Hepatocyte (in vitro differentiated cells): ENCODE results near the gene FKBP1B. TPM values are rescaled to one million over a fixed set of nuclear protein-coding genes. Genes with fewer than 3 reads are reported as not detected.
A peak's percentile ranks its signal among the peaks of the same experiment; 100 is the strongest.

Experiments used
- DNase-seq: peaks from one replicate; pipeline ENCODE4 v3.0.0-alpha.2; 2016; ENCODE audit warnings: low spot score
- H2AFZ ChIP-seq: fragments of 200-600 bp; sonication (generic); 2 replicates; pipeline ENCODE4 v1.6.0; 2016; ENCODE audit warnings: antibody characterized with exemption, mild to moderate bottlenecking
- H3K27ac ChIP-seq: fragments of 200-600 bp; sonication (generic); 2 replicates; pipeline ENCODE4 v1.5.1; 2016; ENCODE audit warnings: mild to moderate bottlenecking
- H3K27me3 ChIP-seq: fragments of 200-600 bp; sonication (generic); 2 replicates; pipeline ENCODE4 v1.6.1; 2016
- H3K36me3 ChIP-seq: fragments of 200-600 bp; sonication (generic); replicated peaks from 2 replicates; pipeline ENCODE4 v1.5.1; 2016; ENCODE audit warnings: low read depth; ENCODE audit not compliant: insufficient read depth
- H3K4me1 ChIP-seq: fragments of 200-600 bp; sonication (generic); 2 replicates; pipeline ENCODE4 v1.5.1; 2016; ENCODE audit warnings: mild to moderate bottlenecking, moderate library complexity; ENCODE audit not compliant: insufficient read depth
- H3K4me2 ChIP-seq: fragments of 200-600 bp; sonication (generic); 2 replicates; pipeline ENCODE4 v1.6.0; 2016
- H3K4me3 ChIP-seq: fragments of 200-600 bp; sonication (generic); 2 replicates; pipeline ENCODE4 v1.5.1; 2016; ENCODE audit warnings: mild to moderate bottlenecking
- H3K79me2 ChIP-seq: fragments of 200-600 bp; sonication (generic); 2 replicates; pipeline ENCODE4 v1.6.0; 2017; ENCODE audit warnings: mild to moderate bottlenecking
- H3K9me2 ChIP-seq: fragments of 200-600 bp; sonication (generic); replicated peaks from 2 replicates; pipeline ENCODE4 v1.6.0; 2017; ENCODE audit warnings: mild to moderate bottlenecking; ENCODE audit not compliant: insufficient read depth
- H3K9me3 ChIP-seq: fragments of 200-600 bp; sonication (generic); 2 replicates; pipeline ENCODE4 v1.5.1; 2016; ENCODE audit warnings: low read depth, mild to moderate bottlenecking
- H4K20me1 ChIP-seq: fragments of 200-600 bp; sonication (generic); 2 replicates; pipeline ENCODE4 v1.6.0; 2016; ENCODE audit warnings: mild to moderate bottlenecking; ENCODE audit not compliant: insufficient read depth, poor library complexity, severe bottlenecking
- EZH2 ChIP-seq: fragments of 200-600 bp; sonication (generic); IDR thresholded peaks from 2 replicates; pipeline ENCODE4 v1.6.1; 2016; ENCODE audit warnings: antibody characterized with exemption, mild to moderate bottlenecking, borderline replicate concordance
- EZH2phosphoT487 ChIP-seq: fragments of 200-600 bp; sonication (generic); IDR thresholded peaks from one replicate; pipeline ENCODE4 v1.6.1; 2018; ENCODE audit warnings: antibody characterized with exemption, mild to moderate bottlenecking, low read depth, moderate library complexity; ENCODE audit not compliant: unreplicated experiment, severe bottlenecking
- WGBS: methylation state at CpG from one replicate; pipeline ENCODE4 v1.1.6; 2016; ENCODE audit warnings: low lambda C conversion rate; ENCODE audit errors: missing lambda C conversion rate; 5-methylcytosine and 5-hydroxymethylcytosine counted together
- polyA plus RNA-seq: library from polyadenylated mRNA; unstranded; fragments of >200 nt; fragmentation: Nextera tagmentation; extraction: Ambion mirVana; gene quantifications from 2 replicates; pipeline ENCODE4 v1.2.1, GENCODE V29; 2016
- total RNA-seq: library from RNA; depleted of rRNA; stranded (reverse); fragments of >200 nt; gene quantifications from 2 replicates; pipeline ENCODE4 v1.2.3, GENCODE V29; 2014
- TF ChIP-seq, protein P1 (sequence below): fragments of 200-600 bp; sonication (generic); IDR thresholded peaks from 2 replicates; pipeline ENCODE4 v1.5.1; 2016; ENCODE audit warnings: antibody characterized with exemption, mild to moderate bottlenecking; ENCODE audit not compliant: poor library complexity

The FKBP1B gene
- total and polyA plus RNA-seq, 2 experiments from 2014 or later: 20.2 to 37.2 TPM

DNA sequence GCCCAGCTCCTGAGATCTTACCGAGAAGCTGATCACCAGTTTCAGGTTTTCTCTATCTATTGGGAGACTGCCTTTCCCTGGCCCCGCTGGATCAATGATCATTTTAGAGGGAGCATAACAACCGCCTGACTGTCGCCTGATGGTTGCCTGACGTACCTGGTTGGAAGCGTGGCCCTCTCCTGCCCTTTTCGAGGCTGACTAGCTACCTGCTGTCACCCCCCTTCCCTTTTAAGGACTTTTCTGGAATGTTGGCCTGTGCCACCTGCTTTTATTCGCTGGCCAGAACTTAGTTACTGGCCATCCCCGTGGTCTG is 40.2 kb upstream of the FKBP1B start:
- TF ChIP-seq EZH2 (no peak), EZH2phosphoT487 (no peak)
- 76% methylated on average over 9 of the region's 9 CpGs for WGBS

DNA sequence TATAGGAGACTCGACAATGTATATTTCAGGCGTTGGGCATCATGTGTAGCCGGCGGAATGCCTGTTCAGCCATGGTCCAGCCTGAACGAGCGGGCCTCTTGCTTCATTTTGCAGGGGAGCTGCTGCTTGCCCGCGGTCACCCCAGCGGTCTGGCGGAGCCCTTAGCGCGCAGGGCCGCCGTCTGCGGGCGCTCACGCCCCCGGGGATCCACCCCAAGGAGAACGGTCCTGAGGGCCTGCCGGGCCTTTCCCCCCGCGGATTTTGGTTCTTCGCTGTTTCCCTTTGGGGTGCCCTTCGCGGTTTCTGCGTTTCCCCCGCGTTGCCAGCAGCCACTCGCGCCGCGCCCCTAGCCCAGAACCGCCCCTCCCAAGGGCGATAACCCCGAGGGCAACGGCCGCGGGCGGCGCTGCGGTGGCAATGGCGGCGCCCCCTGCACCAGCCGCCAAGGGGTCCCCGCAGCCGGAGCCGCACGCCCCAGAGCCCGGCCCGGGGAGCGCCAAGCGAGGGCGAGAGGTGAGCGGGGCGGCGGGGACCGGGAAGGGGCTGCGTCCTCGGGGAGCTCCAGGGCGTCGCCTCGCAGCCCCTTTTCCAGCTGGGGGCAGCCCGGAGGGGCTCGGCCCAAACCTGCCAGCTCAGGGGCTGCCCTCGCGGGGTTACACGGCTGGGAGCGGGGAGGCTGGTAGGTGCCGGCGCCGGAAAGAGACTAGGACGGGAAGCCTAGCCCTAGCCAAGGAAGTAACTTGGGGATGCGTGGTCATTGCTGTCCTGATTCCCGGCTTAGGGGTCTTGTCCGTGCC is 39.7 kb upstream of the FKBP1B start, which contains the start of gene MFSD2B:
MFSD2B (plus strand) TSS at position 406 of the 797 bp plus-strand sequence; CDS start at position 418, 12 bp downstream.
- no peaks in the 10 kb centered on the region for H4K20me1 ChIP-seq
- no peak within 1 kb of the TSS for H2AFZ ChIP-seq
- TF ChIP-seq EZH2 (peak; percentile 57), EZH2phosphoT487 (no peak)
- H3K27ac ChIP-seq: no peak within 1 kb of the TSS
- peak within 1 kb of the TSS; percentile 95 for H3K4me2 ChIP-seq
- peak within 1 kb of the TSS; percentile 33 for H3K4me3 ChIP-seq
- no peaks in the 10 kb centered on the region for H3K9me2 ChIP-seq
- no peaks in the 10 kb centered on the region for H3K9me3 ChIP-seq
- 15% methylated on average over 48 of the region's 75 CpGs for WGBS
- H3K36me3 ChIP-seq: no peaks in the 10 kb centered on the region
- H3K4me1 ChIP-seq: no peaks in the 10 kb centered on the region
- H3K79me2 ChIP-seq: no peaks in the 10 kb centered on the region
- no peak for DNase-seq
- H3K27me3 ChIP-seq: peaks cover 34% of the 10 kb centered on the region

More for the DNA sequence above, 40.2 kb upstream of the FKBP1B start:
- no peaks in the 10 kb centered on the region for H3K9me2 ChIP-seq
- no peaks in the 10 kb centered on the region for H3K79me2 ChIP-seq
- peak overlapping the region; percentile 95 for H3K4me2 ChIP-seq
- no peak overlapping the region for H3K27ac ChIP-seq
- H3K4me1 ChIP-seq: no peaks in the 10 kb centered on the region
- peaks cover 34% of the 10 kb centered on the region for H3K27me3 ChIP-seq
- no peaks in the 10 kb centered on the region for H3K9me3 ChIP-seq
- H4K20me1 ChIP-seq: no peaks in the 10 kb centered on the region
- no peaks in the 10 kb centered on the region for H3K36me3 ChIP-seq
- no peak for DNase-seq
- peak overlapping the region; percentile 33 for H3K4me3 ChIP-seq
- no peak overlapping the region for H2AFZ ChIP-seq

DNA sequence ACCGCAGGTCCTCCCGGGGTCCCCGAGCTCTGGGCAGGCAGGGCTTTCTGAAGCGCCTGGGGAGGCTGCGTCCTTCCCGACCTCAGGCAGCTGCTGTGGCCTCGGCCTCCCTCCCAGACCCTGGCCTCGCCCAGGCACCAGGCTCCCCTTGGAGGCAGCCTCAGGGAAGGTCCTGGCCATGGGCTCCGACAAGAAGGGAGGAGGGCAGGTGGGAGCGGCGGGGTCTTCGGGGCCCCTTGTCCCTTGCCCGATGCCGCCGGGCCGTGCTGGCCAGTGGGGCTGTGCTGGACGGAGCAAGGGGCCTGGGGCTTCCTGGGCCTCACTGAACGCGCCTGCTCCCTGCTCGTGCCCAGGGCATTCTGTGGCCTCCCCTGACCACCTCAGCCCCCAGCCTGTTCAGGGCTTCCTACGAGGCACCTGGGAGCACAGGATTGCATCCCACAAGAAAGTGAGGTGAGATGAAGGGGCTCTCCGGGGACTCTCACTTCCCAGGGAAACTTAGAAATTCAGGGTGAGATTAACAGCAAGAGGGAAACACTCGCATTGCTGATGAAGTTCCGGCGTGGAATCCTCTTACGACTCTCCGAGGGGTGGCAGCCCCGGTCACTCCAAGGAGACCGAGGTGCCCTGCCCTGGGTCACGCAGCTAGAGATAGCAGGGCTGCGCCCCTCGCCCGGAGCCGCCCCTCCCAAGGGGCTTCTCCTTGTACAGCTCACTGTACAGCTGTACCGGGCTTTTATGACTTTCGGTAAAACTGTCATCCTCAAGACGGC is 38.9 kb upstream of the FKBP1B start:
- WGBS: 79% methylated on average over 36 of the region's 37 CpGs
- no peak for DNase-seq

DNA sequence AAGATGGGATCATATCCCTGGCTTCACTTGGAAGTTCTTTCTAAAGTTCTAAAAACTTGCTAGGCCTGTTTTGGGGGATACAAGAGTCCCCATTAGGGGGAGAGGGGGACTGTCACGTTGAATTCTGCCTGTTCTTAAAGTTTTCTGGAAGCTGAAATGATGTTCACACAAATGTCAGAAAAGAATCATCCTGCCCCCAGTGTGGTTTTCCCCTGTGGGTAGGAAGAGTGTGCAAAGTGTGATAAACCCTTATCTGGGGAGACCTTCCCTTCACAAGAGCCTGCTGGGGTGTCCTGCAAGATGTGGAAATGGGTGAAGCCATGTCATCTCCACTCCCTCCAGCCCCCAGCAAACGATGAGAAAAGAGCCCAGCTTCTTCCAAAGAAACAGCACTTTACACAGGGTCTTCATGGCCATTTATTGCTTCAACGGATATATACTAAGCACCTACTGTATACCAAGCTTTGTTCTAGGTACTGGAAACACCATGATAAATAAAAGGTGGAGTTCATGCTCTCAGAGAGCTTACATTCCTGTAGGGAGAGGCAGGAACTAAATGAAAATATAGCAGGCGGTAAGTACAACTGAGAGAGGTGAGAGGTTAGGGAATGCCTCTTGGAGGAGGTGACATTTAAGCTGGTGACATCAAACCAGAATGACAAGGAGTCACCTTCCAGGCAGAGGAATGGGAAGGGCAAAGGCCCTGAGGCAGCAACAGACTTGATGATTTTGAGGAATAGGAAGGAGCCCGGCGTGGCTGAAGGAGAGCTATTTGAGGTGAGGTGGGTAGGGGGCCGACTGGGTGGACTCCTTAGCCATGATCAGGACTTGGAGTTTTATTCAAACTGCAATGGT is 38.1 kb upstream of the FKBP1B start:
- Histone ChIP-seq H3K27ac (no peak overlapping the region), H3K4me2 (no peak overlapping the region), H3K9me3 (no peaks in the 10 kb centered on the region), H3K9me2 (no peaks in the 10 kb centered on the region), H4K20me1 (no peaks in the 10 kb centered on the region), H3K4me1 (peaks cover 8% of the 10 kb centered on the region), H3K4me3 (no peak overlapping the region), H3K27me3 (peaks cover 34% of the 10 kb centered on the region), H3K79me2 (no peaks in the 10 kb centered on the region), H3K36me3 (no peaks in the 10 kb centered on the region), H2AFZ (no peak overlapping the region)
- TF ChIP-seq EZH2: no peak
- TF ChIP-seq EZH2phosphoT487: no peak
- TF ChIP-seq, protein P1, sequence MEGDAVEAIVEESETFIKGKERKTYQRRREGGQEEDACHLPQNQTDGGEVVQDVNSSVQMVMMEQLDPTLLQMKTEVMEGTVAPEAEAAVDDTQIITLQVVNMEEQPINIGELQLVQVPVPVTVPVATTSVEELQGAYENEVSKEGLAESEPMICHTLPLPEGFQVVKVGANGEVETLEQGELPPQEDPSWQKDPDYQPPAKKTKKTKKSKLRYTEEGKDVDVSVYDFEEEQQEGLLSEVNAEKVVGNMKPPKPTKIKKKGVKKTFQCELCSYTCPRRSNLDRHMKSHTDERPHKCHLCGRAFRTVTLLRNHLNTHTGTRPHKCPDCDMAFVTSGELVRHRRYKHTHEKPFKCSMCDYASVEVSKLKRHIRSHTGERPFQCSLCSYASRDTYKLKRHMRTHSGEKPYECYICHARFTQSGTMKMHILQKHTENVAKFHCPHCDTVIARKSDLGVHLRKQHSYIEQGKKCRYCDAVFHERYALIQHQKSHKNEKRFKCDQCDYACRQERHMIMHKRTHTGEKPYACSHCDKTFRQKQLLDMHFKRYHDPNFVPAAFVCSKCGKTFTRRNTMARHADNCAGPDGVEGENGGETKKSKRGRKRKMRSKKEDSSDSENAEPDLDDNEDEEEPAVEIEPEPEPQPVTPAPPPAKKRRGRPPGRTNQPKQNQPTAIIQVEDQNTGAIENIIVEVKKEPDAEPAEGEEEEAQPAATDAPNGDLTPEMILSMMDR: no peak
- no peak for DNase-seq
- 89% methylated on average over 7 of the region's 7 CpGs for WGBS

More for the DNA sequence above, 38.9 kb upstream of the FKBP1B start:
- peaks cover 34% of the 10 kb centered on the region for H3K27me3 ChIP-seq
- no peaks in the 10 kb centered on the region for H3K9me2 ChIP-seq
- H3K4me2 ChIP-seq: peak overlapping the region; percentile 95
- no peaks in the 10 kb centered on the region for H3K36me3 ChIP-seq
- no peaks in the 10 kb centered on the region for H4K20me1 ChIP-seq
- H3K4me3 ChIP-seq: no peak overlapping the region
- H3K27ac ChIP-seq: no peak overlapping the region
- H3K9me3 ChIP-seq: no peaks in the 10 kb centered on the region
- TF ChIP-seq, protein P1: no peak
- no peak for TF ChIP-seq EZH2phosphoT487
- H3K4me1 ChIP-seq: peaks cover 5% of the 10 kb centered on the region
- H2AFZ ChIP-seq: no peak overlapping the region
- no peaks in the 10 kb centered on the region for H3K79me2 ChIP-seq
